HG02852 (cell line): ENCODE measurements around the gene SLC1A7.

Experiments
- ATAC-seq: cut with Tn5 transposase; IDR thresholded peaks from one replicate; pipeline ENCODE4 v1.9.1; 2021; ENCODE audit warnings: mild to moderate bottlenecking, moderate library complexity; ENCODE audit not compliant: unreplicated experiment

SLC1A7 gene

GRCh38 chr1:53116933-53117600, 25.4 kb downstream of the SLC1A7 start:
- ATAC-seq, result no peak

DNA sequence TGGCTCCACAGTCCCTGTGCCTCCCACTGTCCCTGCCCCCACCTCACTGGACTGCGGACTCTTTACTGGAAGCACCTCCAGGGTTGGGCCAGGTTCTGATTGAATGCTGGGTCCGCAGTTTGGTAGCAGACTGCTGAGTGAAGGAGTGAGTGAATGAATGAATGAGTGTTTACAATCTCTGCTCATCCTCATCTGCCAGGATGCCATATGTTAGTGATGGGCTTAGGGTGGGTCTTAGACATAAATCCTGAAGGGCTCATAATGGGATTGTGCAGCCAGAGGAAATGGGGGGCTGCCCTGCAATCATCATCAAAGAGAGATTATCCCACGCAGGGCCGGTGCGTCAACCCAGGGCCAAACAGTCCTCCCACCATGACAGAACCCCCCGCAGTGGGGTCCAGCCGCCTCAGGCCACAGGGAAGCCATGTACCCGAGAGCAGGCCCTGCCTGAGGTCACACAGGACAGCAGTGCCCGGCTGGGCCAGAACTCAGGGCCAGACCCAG, 26.1 kb downstream of the SLC1A7 start:
- ATAC-seq, result no peak

- ATAC-seq, result no peak
These were observed 26.8 kb downstream of the SLC1A7 start for GRCh38 chr1:53115403-53116306.

DNA sequence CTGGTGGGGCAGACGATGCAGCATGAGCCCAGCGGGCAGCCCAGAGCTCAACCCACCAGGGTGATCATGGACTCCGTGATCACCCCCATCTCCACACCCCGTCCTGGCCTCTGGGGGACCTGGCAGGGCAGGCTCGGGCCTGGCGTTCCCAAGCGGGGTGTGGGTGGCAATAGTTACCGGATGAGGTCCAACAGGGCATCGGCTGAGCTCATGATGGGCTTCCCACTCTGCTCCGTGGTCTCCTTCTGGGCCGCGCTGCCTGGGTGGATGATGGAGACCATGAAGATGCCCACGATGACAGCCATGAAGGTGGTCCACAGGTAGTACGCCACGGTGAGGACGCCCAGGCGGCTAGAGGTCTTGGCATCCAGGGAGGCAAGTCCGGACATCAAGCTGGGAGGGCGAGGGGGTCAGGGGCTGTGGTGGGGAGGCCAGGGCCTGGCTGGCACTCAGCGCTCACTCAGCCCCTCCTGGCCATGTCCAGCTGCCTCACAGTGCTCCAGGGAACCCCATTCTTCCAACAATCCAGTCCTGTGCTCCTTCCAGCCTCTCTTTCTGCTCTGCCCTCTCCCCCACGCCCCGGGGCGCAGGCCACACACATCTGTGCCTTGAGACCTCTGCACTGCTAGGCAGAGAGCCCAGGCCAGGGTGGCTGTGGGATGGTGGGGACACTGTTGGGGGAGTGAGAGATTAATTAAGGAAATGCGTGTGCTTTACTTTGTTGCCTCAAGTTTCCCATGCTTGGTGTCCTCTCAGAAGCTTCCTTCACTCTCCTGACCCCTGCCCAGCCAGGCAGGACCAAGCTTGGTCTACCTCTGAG, 27.6 kb downstream of the SLC1A7 start:
- ATAC-seq, result no peak

DNA sequence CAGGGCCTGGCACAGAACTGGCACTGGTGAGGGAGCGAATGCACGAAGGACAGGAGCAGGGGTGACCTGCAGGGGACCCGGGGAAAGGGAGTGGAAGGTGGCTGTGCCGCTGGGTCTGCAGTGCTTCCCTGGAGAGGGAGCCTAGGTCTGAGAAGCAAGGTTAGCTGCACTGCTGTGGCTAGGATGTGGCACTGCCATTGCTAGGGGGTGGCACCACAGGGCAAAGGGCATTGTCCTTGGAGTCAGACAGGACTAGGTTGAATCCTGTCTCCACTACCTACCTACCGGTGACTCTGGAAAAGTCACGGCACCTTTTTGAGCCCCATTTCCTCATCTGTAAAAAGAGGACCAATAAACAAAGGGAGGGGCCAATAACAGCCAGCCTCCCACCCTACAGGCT, 28.3 kb downstream of the SLC1A7 start:
- ATAC-seq, result no peak

DNA sequence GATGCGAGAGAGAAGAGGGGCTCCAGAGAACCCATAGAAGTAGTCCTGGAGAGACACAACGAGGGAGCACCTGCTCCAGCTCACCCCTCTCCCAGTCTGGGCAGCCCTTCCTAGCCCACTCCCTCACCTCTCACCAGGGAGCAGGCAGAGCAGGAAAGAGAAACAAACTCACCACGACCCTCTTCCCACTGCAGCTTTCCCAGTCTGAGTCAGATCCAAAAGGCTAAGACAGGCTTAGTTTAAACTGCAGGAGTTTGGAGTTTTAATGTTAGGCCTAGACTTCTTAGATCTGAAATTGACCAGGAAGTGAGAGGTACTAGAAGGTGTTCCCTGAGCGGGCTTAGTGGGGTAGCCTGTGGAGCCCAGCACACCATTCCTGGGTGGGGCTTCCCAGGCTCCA, 29.6 kb downstream of the SLC1A7 start:
- no peak for ATAC-seq

- no peak for ATAC-seq
These were observed 30.1 kb downstream of the SLC1A7 start for GRCh38 chr1:53112271-53112774.

DNA sequence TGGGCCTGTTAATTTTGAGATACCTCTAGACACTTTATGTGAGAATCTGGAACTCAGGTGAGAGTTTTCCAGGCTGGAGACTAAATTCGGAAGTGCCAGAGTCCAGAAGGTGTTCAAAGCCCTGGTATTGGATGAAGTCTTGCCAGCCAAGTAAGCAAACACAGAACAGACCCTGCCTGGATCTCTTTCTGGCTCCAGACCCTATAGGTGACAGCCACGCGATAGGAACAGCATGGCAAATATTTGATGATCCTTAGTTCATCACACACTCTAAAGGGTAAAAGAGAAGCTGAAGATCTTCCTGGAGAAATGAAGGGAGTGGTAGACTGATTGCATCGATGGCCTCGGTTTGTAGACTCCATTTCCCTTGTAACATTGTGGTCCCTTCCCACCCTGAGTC, 30.7 kb downstream of the SLC1A7 start:
- no peak for ATAC-seq

- ATAC-seq, result no peak
These were observed 31.3 kb downstream of the SLC1A7 start for GRCh38 chr1:53111073-53111556.

DNA sequence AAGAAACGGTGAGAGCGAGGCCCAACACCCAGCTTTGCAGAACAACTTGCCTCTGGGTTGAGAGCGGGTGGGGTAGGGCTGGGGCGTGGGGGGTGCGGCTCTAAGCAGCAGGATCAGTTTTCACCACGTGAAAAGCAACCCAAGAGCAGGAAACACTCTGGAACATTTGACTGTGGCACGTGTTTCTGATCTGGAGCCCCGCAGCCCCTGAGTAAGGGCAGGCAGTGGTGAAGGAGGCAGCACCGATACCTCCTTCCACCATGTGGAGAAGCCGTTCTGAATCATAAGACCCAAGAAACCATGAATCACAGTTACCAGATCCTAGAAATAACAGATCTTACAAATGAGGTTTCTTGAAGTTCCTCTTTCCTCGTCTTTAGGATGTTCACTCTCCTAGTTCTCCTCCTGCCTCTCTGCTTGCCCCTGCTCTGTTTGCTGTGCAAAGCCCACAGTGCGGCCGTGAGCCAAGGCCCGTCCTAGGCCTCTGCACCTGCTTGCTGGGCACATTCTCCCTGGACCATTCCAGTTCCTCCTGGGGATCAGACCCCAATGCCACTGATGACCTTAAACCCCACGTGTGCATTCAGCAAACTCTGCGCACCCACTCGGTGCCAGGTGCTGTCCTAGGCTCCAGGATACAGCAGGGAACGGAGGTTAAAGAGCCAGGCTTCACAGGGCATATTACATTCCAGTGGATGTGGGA, 31.9 kb downstream of the SLC1A7 start:
- no peak for ATAC-seq

DNA sequence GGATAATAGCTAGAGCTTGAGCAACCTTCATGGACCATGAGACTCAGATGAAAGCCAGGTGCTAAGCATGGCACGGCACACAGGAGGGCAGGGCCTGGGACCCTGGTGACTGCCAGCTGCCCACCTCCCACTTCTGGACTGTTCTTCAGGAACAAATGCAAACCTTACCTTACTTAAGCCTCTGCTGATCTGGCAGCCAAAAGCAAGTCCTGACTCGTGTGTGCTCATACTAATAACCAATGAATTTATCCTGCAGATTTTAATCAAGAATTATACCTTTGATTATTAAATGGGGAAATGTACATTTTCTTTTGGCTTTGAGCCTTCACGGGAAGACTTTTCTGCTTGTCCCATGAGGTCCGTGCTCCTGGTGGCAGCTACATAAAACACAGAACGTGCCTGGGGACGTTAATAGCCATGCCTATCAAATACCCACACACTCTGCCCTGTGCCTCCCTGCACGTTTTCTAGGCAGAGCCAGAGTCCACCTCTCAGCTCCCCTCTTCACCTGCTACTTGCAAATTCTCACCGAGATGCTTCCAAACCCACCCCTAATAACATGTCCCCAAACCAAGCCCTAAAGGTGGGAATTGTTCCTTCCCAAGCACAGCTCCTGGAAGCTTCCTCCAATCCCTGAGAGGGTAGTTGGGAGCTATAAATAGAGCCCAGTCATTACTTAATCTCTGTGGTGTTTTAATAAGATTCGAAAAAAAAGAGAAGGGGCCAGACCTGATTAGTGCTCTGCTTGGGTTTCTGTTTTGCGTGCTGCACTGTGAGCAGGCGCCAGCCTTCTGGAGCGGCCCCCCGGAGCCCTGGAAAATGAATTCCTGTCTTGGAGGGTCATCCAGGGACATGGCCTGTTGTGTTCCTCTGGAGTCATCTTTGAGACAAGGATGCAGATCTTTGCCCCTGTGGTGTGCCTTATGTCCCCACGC, 33.5 kb downstream of the SLC1A7 start:
- ATAC-seq, result no peak

GRCh38 chr1:53107570-53108322, 34.7 kb downstream of the SLC1A7 start:
- no peak for ATAC-seq

DNA sequence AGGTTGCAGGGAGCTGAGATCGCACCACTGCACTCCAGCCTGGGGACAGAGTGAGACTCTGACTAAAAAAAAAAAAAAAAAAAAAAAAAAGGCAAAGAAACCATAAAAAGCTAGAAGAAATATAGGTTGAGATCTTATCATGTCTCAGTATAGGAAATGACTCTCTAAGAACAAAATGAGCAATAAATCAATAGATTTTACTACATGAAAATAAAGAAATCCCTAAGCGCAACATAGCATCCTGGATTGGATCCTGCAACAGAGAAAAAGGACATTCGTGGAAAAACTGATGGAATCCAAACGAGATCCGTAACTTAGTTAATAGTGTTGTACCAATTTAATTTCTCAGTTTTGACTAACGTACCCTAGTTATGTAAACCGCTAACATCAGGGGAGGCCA, 35.3 kb downstream of the SLC1A7 start:
- no peak for ATAC-seq

DNA sequence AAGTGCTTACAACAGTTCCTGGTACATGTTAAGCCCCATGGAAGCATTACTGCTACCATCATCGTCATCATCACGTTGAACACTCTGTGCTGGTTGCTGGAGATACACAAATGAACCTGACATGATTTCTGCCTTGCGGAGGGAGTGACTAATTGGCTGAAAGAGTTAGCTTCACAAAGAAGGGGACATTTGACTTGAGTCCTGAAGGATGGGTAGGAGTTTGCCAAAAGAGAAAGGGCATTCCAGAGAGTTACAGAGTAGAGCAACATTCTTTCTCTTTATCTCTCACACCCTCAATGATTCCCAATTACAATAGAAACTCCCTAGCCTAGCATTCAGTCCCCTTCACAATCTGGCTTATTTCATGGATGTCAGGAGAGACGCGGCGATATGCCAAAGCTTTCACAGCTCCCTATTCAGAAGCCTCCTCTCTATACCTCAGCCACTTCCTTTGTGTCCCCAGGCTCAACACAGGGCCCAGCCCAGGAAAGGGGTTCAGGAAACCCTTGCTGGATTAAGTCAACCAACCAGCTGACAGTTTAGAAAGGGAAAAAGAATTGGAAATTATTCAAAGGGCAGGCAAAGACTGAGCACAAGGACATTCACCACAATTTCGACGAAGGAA, 38.0 kb downstream of the SLC1A7 start:
- ATAC-seq, result no peak

DNA sequence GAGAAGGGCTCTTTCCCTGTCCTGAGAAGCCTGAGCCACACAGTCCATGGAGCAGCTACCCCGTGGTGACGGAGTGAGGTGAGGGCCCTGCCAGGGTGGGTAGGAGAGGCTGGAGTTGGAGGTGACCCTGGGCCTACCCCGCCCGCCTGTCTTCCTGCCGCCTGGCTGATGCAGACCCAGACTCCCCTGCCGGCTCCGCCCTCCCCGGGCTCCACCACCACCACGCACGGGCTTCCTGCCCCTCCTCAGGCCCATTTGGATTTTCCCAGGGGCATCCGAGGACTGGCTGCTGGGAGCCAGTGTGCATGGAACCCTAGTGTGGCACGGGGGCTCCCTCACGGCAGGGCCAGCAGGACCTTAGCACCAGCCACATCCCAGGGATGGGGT, 47.9 kb downstream of the SLC1A7 start:
- ATAC-seq, result no peak

- no peak for ATAC-seq
These were observed 48.5 kb downstream of the SLC1A7 start for GRCh38 chr1:53093778-53094532.

GRCh38 chr1:53093451-53093754, 49.0 kb downstream of the SLC1A7 start:
- no peak for ATAC-seq
